HEK293 (cell line): ENCODE measurements around the gene ZNF662.

ENCODE experiments used
- CTCF ChIA-PET: fragments of 350-600 bp; formaldehyde crosslinking; extraction: SDS; loops from one replicate; lab custom pipeline; 2021; ENCODE audit warnings: antibody characterized with exemption; lab: Yijun Ruan, JAX
- POLR2A ChIA-PET: fragments of 300-600 bp; formaldehyde crosslinking; extraction: SDS; loops from one replicate; lab custom pipeline; 2020; ENCODE audit warnings: antibody characterized with exemption, inconsistent platforms; lab: Yijun Ruan, JAX
- H3K27ac ChIP-seq: fragments of 200-500 bp; sonication (Bioruptor generic); 2 replicates; pipeline ENCODE4 v1.5.1; 2014; ENCODE audit warnings: low read depth, low read length, control low read depth, inconsistent platforms; ENCODE audit errors: extremely low read depth
- H3K36me3 ChIP-seq, 2 experiments: fragments of 200-500 bp in 1 of 2; sonication (Bioruptor generic) in 1 of 2; 1 replicate in 1 of 2; 2 replicates in 1 of 2; pipeline ENCODE4 v1.5.1; 2014 to 2017; ENCODE audit warnings: inconsistent platforms in 2 of 2, low read length in 2 of 2; ENCODE audit not compliant: control insufficient read depth in 2 of 2, insufficient read depth in 1 of 2
- H3K4me1 ChIP-seq: fragments of 200-500 bp; sonication (Bioruptor generic); 2 replicates; pipeline ENCODE4 v1.5.1; 2014; ENCODE audit warnings: mild to moderate bottlenecking, low read length, inconsistent platforms; ENCODE audit not compliant: control insufficient read depth, insufficient read depth
- H3K4me3 ChIP-seq: 2 replicates; pipeline ENCODE4 v1.5.1; 2011; ENCODE audit warnings: low read depth, mild to moderate bottlenecking, control low read depth, low read length, moderate library complexity
- H3K9me3 ChIP-seq: fragments of 200-500 bp; sonication (Bioruptor generic); 2 replicates; pipeline ENCODE4 v1.5.1; 2014; ENCODE audit warnings: low read depth, low read length, inconsistent platforms; ENCODE audit not compliant: control insufficient read depth, insufficient read depth
- GLI2 ChIP-seq: fragments of 450-650 bp; formaldehyde crosslinking; IDR thresholded peaks from 2 replicates; pipeline ENCODE4; 2017; ENCODE audit warnings: missing biosample characterization, missing genetic modification characterization, low read depth, borderline replicate concordance
- GLIS1 ChIP-seq: fragments of 450-650 bp; formaldehyde crosslinking; IDR thresholded peaks from 2 replicates; pipeline ENCODE4 v1.5.1; 2016; ENCODE audit warnings: missing biosample characterization, missing genetic modification characterization
- HOXA7 ChIP-seq: sonication (generic); formaldehyde crosslinking; IDR thresholded peaks from 2 replicates; pipeline ENCODE4 v1.8.1; 2022; ENCODE audit warnings: missing genetic modification reagents, borderline replicate concordance
- ZNF274 ChIP-seq, 2 experiments: fragments of 200-500 bp in 1 of 2; fragments of 450-650 bp in 1 of 2; sonication (Bioruptor generic) in 1 of 2; formaldehyde crosslinking in 1 of 2; IDR thresholded peaks; 2 replicates each; pipeline versions ENCODE4 v1.5.1 to v1.6.1; 2014 to 2016; ENCODE audit warnings: borderline replicate concordance in 1 of 2, inconsistent platforms in 1 of 2, low read length in 1 of 2, missing biosample characterization in 1 of 2, missing genetic modification characterization in 1 of 2
- ZNF354C ChIP-seq: fragments of 450-650 bp; formaldehyde crosslinking; IDR thresholded peaks from 2 replicates; pipeline ENCODE4 v1.5.1; 2016; ENCODE audit warnings: missing biosample characterization, missing genetic modification characterization, low read depth, borderline replicate concordance
- ZNF416 ChIP-seq: fragments of 450-650 bp; formaldehyde crosslinking; IDR thresholded peaks from 2 replicates; pipeline ENCODE4 v1.5.1; 2016; ENCODE audit warnings: missing biosample characterization, missing genetic modification characterization
- ZNF514 ChIP-seq: fragments of 450-650 bp; formaldehyde crosslinking; IDR thresholded peaks from 2 replicates; pipeline ENCODE4 v1.5.1; 2016; ENCODE audit warnings: missing biosample characterization, missing genetic modification characterization
- ZNF544 ChIP-seq: fragments of 450-650 bp; formaldehyde crosslinking; IDR thresholded peaks from 2 replicates; pipeline ENCODE4 v1.5.0; 2017; ENCODE audit warnings: missing biosample characterization, missing genetic modification characterization
- ZNF555 ChIP-seq: fragments of 450-650 bp; formaldehyde crosslinking; conservative IDR thresholded peaks from 2 replicates; pipeline ENCODE4 v1.5.1; 2017; ENCODE audit warnings: missing biosample characterization, mild to moderate bottlenecking, missing genetic modification characterization, inconsistent platforms
- ZNF571 ChIP-seq: fragments of 450-650 bp; formaldehyde crosslinking; IDR thresholded peaks from 2 replicates; pipeline ENCODE4 v1.5.0; 2017; ENCODE audit warnings: missing biosample characterization, missing genetic modification characterization
- ZNF623 ChIP-seq: fragments of 450-650 bp; formaldehyde crosslinking; IDR thresholded peaks from 2 replicates; pipeline ENCODE4 v1.5.1; 2016; ENCODE audit warnings: missing biosample characterization, missing genetic modification characterization
- ZNF664 ChIP-seq: fragments of 450-650 bp; formaldehyde crosslinking; IDR thresholded peaks from 2 replicates; pipeline ENCODE4 v1.5.1; 2016; ENCODE audit warnings: missing biosample characterization, missing genetic modification characterization
- ZNF670 ChIP-seq: fragments of 450-650 bp; formaldehyde crosslinking; IDR thresholded peaks from 2 replicates; pipeline ENCODE4 v1.5.1; 2016; ENCODE audit warnings: missing biosample characterization, missing genetic modification characterization, low read depth
- TF ChIP-seq, protein P1 (sequence below): fragments of 450-650 bp; formaldehyde crosslinking; IDR thresholded peaks from 2 replicates; pipeline ENCODE4 v1.5.1; 2016; ENCODE audit warnings: missing biosample characterization, missing genetic modification characterization
- TF ChIP-seq, protein P2 (sequence below): fragments of 450-650 bp; formaldehyde crosslinking; IDR thresholded peaks from 2 replicates; pipeline ENCODE4 v1.5.1; 2016; ENCODE audit warnings: missing biosample characterization, missing genetic modification characterization
- TF ChIP-seq, protein P3 (sequence below): fragments of 450-650 bp; formaldehyde crosslinking; IDR thresholded peaks from 2 replicates; pipeline ENCODE4 v1.5.1; 2016; ENCODE audit warnings: missing biosample characterization, missing genetic modification characterization

ZNF662 gene

DNA sequence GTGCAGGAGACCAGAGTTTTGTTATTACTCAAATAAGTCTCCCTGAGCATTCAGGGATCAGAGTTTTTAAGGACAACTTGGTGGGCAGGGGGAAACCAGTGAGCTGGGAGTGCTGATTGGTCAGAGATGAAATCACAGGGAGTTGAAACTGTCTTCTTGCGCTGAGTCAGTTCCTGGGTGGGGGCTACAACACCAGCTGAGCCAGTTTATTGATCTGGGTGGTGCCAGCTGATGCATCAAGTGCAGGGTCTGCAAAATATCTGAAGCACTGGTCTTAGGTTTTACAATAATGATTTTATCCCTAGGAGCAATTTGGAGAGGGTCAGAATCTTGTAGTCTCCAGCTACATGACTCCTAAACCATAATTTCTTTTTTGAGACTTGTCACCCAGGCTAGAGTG lies 13.8 kb upstream of the ZNF662 start (continued):
- TF ChIP-seq, protein P1, sequence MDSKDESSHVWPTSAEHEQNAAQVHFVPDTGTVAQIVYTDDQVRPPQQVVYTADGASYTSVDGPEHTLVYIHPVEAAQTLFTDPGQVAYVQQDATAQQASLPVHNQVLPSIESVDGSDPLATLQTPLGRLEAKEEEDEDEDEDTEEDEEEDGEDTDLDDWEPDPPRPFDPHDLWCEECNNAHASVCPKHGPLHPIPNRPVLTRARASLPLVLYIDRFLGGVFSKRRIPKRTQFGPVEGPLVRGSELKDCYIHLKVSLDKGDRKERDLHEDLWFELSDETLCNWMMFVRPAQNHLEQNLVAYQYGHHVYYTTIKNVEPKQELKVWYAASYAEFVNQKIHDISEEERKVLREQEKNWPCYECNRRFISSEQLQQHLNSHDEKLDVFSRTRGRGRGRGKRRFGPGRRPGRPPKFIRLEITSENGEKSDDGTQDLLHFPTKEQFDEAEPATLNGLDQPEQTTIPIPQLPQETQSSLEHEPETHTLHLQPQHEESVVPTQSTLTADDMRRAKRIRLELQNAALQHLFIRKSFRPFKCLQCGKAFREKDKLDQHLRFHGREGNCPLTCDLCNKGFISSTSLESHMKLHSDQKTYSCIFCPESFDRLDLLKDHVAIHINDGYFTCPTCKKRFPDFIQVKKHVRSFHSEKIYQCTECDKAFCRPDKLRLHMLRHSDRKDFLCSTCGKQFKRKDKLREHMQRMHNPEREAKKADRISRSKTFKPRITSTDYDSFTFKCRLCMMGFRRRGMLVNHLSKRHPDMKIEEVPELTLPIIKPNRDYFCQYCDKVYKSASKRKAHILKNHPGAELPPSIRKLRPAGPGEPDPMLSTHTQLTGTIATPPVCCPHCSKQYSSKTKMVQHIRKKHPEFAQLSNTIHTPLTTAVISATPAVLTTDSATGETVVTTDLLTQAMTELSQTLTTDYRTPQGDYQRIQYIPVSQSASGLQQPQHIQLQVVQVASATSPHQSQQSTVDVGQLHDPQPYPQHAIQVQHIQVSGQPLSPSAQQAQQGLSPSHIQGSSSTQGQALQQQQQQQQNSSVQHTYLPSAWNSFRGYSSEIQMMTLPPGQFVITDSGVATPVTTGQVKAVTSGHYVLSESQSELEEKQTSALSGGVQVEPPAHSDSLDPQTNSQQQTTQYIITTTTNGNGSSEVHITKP (tag by site-specific recombination), result no peak
- TF ChIP-seq, all 188 proteins: peak for 0

DNA sequence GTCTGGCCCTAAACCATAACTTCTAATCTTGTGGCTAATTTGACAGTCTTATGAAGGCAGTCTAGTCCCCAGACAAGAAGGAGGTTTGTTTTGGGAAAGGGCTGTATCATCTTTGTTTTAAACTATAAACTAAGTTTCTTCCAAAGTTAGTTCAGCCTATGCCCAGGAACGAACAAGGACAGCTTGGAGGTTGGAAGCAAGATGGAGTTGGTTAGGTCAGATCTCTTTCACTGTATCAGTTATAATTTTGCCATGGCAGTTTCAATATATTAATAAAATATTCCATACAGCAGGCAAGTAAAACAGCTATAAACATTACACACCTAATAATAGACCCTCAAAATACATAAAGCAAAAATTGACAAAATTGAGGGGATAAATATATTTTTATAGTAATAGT lies 13.1 kb upstream of the ZNF662 start:
- Histone ChIP-seq H3K27ac (no peak overlapping the region), H3K9me3 (no peaks in the 10 kb centered on the region), H3K36me3 (no peaks in the 10 kb centered on the region)
- CTCF ChIA-PET, result interaction anchor here (0.6 kb wide), 1 partner anchor 61 kb away, joined by 3 read pairs; no protein-coding TSS in a partner anchor
- POLR2A ChIA-PET, result no interaction called here
- TF ChIP-seq HOXA7, result no peak
- no peak for TF ChIP-seq ZNF274 (IDR thresholded peaks at IDR 0.05; ENCODE audit: low read length)
- TF ChIP-seq ZNF274 (tag by site-specific recombination; IDR thresholded peaks at IDR 0.05; ENCODE audit: borderline replicate concordance), result no peak
- no peak for TF ChIP-seq ZNF623
- TF ChIP-seq ZNF571, result no peak
- TF ChIP-seq ZNF670 (tag by site-specific recombination), result no peak
- TF ChIP-seq GLI2 (tag by site-specific recombination), result no peak
- TF ChIP-seq ZNF544 (tag by site-specific recombination), result no peak
- TF ChIP-seq ZNF555 (tag by site-specific recombination), result no peak
- no peak for TF ChIP-seq ZNF514
- TF ChIP-seq ZNF354C, result no peak
- TF ChIP-seq, protein P2, sequence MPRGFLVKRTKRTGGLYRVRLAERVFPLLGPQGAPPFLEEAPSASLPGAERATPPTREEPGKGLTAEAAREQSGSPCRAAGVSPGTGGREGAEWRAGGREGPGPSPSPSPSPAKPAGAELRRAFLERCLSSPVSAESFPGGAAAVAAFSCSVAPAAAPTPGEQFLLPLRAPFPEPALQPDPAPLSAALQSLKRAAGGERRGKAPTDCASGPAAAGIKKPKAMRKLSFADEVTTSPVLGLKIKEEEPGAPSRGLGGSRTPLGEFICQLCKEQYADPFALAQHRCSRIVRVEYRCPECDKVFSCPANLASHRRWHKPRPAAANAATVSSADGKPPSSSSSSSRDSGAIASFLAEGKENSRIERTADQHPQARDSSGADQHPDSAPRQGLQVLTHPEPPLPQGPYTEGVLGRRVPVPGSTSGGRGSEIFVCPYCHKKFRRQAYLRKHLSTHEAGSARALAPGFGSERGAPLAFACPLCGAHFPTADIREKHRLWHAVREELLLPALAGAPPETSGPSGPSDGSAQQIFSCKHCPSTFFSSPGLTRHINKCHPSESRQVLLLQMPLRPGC (tag by site-specific recombination), result no peak
- no peak for TF ChIP-seq GLIS1 (tag by site-specific recombination)
- TF ChIP-seq ZNF664 (tag by site-specific recombination), result no peak
- TF ChIP-seq, protein P1 (tag by site-specific recombination), result no peak
- TF ChIP-seq, protein P3, sequence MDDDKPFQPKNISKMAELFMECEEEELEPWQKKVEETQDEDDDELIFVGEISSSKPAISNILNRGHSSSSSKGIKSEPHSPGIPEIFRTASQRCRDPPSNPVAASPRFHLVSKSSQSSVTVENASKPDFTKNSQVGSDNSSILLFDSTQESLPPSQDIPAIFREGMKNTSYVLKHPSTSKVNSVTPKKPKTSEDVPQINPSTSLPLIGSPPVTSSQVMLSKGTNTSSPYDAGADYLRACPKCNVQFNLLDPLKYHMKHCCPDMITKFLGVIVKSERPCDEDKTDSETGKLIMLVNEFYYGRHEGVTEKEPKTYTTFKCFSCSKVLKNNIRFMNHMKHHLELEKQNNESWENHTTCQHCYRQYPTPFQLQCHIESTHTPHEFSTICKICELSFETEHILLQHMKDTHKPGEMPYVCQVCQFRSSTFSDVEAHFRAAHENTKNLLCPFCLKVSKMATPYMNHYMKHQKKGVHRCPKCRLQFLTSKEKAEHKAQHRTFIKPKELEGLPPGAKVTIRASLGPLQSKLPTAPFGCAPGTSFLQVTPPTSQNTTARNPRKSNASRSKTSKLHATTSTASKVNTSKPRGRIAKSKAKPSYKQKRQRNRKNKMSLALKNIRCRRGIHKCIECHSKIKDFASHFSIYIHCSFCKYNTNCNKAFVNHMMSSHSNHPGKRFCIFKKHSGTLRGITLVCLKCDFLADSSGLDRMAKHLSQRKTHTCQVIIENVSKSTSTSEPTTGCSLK (tag by site-specific recombination), result no peak
- TF ChIP-seq ZNF416 (tag by site-specific recombination), result no peak
- TF ChIP-seq, all 188 proteins: peak for 0
- Histone ChIP-seq H3K4me1 (no peaks in the 10 kb centered on the region), H3K4me3 (no peak overlapping the region)
